HG03354 (cell line): Measurements from ENCODE around the gene PCNX2.
"Not testable (repeated sequence)": the region's sequence is repeated elsewhere in the genome, so short reads cannot be mapped to it uniquely, and the experiment has no call there.

Source experiments
- ATAC-seq: cut with Tn5 transposase; IDR thresholded peaks from one replicate; pipeline ENCODE4 v1.9.1; 2021; ENCODE audit warnings: mild to moderate bottlenecking; ENCODE audit not compliant: unreplicated experiment, poor library complexity, severe bottlenecking

The PCNX2 gene

DNA sequence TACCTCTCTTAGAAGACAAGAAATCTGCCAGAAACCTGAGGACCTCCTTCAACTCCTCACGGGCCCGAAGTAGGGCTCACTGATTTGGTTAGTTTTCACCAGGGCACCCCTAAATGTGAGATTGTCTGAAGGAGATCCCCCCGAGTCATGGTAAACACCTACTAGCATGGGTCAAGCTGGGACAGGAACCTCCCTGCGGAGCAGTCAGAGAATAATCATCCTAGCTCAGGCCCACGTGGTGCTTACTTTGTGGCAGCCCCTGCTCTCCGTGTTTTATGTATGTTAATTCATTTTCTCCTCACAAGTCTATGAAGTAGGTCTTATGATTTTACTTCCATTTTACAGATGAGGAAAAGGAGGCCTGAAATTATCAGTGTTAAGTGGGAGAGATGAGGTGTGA lies 206.9 kb downstream of the PCNX2 start:
- no peak for ATAC-seq

- no peak for ATAC-seq
These were observed 208.3 kb downstream of the PCNX2 start for GRCh38 chr1:233086961-233087881.

- ATAC-seq = no peak
These were observed 210.0 kb downstream of the PCNX2 start for GRCh38 chr1:233085566-233085965.

DNA sequence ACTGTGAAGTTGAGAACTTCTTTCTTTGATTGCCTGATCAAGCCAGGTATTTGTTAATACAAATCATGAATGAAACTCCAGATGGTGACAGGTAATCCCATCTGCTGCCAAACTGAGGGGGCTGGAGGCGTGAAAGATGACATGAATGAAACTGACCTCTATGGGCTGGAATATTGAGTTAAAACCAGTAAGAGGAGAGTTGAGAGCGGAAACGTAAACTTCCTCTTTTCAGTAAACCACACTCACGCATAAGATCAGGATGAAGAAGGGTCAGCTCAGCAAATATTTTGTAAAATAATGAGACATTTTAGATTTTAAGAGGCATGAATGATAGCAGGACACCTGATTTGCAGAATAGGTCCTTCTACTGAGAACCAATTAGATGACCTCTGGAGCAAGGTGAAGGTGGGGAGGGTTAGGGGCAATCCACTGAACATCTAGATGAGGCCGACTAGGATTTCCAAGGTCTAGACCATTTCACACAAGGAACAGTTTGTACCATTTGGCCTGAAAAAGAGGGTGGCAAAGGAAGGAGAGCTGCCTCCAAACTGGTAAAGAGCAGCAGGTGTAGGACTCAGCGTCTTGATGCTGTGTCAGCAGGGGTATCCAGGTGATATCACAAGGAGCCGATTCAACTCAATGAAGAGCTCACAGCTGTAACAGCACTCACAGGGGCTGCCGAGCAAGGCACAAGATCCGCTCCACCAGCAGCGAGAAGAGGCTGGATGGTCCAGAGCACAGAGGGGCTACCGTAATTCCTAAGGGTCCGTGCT lies 212.6 kb downstream of the PCNX2 start:
- ATAC-seq = peak; percentile 83

DNA sequence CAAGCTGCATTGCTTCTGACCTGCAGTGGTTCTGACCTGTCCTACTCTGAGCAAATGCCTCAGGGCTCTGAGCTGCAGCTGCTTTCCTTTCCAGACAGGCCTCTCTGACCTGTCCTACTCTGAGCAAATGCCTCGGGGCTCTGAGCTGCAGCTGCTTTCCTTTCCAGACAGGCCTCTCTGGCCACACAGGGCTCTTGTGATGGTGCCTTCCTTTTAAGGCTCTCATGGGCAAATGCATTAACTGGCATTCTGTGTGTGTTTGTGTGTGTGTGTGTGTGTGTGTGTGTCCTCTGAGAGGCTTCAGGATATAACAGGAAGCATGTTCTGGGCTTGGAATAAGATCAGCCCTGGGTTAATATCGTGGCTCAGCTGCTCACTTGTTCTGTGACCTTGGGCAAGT lies 213.8 kb downstream of the PCNX2 start:
- ATAC-seq = no peak

DNA sequence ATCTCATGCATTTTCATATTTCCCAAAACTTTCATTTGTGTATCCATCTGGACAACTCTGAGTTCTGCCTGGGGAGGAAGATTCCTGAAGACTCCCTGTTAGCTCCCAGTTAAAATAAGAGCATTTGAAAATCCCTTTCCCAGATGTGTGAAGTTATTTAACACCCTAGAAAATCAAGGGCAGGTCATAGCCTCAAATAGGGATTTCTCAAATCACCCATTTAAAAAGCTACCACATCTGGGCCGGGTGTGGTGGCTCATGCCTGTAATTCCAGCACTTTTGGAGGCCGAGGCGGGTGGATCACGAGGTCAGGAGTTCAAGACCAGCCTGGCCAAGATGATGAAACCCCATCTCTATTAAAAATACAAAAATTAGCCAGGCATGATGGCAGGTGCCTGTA lies 214.7 kb downstream of the PCNX2 start:
- not testable (repeated sequence) for ATAC-seq

- no peak for ATAC-seq
These were observed 215.2 kb downstream of the PCNX2 start for GRCh38 chr1:233080286-233080685.

GRCh38 chr1:233079574-233079973 lies 216.0 kb downstream of the PCNX2 start:
- no peak for ATAC-seq

- ATAC-seq = no peak
These were observed 217.1 kb downstream of the PCNX2 start for GRCh38 chr1:233078396-233078795.

GRCh38 chr1:233075915-233076295 lies 219.6 kb downstream of the PCNX2 start:
- no peak for ATAC-seq

GRCh38 chr1:233066087-233066486 lies 229.4 kb downstream of the PCNX2 start:
- no peak for ATAC-seq

- ATAC-seq = no peak
These were observed 229.8 kb downstream of the PCNX2 start for GRCh38 chr1:233065685-233066084.

DNA sequence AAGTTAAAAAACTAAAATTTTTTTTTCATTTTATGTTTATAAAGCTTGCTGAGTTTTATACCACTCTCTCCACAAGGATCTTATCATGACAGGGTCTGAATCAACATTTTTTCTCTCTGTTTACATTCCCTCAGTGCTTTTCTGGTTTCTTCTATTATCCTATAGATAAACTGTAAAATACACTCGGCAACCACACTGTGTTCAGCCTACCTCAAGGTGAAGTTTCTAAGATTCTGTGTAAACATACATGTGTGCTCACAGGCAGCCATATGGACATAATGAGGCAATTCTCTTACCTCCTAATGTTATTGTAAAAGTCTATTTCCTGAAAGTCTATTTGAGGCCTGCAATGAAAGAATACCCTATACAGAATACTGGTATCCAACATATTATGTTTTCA lies 230.5 kb downstream of the PCNX2 start:
- ATAC-seq = no peak

DNA sequence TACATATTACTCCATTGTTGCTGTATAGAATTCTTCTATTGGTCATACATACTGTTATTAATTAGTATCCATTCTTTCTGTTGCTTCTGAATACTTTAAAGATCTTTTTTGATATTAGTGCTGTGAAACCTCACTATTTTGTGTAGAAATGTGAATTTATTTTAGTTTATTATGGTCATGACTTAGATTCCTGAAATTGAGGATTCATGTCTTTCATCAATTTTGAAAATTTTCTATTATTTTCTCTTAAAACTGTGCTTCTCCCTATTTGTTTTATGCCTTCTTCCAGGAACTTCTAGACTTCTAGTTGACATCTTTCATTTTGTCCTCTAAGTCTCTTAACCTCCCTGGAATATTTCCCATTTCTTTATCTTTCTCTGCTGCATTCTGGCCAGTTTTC lies 232.1 kb downstream of the PCNX2 start:
- no peak for ATAC-seq

GRCh38 chr1:233061265-233061664 lies 234.3 kb downstream of the PCNX2 start:
- no peak for ATAC-seq

DNA sequence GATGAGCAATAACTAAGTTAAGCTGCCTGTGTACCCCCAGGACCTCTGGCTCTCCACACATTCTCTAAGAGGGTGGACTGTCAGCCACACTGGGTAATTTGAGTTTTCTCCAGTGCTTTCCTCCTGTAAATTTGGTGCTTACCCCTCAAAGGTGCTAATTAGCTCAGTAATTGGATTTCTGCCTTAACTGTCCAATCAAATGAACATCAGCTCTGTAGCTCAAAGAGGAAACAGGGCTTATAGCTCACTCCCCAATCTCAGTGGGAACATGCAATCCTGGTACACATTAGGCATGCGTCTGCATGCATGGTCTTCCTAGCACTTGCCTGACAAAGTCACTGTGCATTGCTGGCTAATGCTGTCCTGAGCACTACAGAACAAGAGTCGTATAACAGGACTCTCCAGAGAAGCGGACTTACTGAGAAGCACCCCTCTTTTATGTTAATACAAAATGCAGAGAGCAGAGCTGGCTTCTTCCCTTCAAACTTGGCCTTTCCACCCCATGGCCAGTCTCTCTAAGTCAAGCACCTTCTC lies 235.0 kb downstream of the PCNX2 start:
- no peak for ATAC-seq

DNA sequence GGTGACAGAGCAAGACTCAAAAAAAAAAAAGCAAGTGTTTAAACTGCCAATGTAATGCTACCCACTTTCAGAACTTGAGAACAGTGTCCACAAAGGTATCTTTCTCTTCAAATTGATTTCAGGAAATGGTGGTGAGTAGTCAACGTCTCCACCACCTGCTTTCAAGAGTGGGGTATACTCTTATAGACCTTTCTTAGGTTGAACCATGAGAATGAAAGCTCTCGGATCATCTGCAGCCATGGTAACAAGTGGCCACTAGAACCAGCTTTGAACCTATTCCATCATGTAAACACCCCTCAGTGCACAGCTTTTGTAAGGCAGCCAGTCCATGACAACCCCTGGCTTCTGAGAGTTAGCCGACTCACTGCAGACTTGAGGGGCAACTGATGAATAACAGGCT lies 237.7 kb downstream of the PCNX2 start:
- no peak for ATAC-seq

- ATAC-seq = no peak
These were observed 239.5 kb downstream of the PCNX2 start for GRCh38 chr1:233055879-233056641.

DNA sequence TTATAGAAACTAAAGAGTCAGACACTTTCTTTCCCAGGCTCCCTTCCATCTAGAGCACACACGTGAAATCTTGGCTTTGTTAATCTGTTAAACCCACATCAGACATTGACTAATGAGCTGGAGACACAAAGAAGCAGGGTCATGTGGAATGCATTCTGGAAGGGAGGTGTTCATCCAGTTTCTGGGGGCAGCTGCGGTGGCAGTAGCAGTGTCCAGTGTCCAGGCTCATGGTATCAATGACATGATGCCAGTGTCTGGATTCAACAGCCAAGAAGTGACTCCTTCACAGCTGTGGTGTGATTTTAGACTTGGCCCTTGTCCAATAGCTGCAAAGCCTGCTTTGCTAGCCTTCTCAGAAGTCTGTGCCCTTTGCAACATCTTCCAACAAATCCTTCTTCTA lies 249.9 kb downstream of the PCNX2 start:
- ATAC-seq = no peak

GRCh38 chr1:233042834-233043233 lies 252.7 kb downstream of the PCNX2 start:
- no peak for ATAC-seq
